Activated CD4-positive, alpha-beta T cell treated with anti-CD3 and anti-CD28 coated beads, Interleukin-2, amount 50 U/mL, for 1 hour (primary cell): ENCODE results near the gene LTBP1.

ENCODE experiments used
- DNase-seq: peaks from one replicate; pipeline ENCODE4 v3.0.0-alpha.2; 2020

LTBP1 gene

GRCh38 chr2:33011941-33012340, 65.2 kb downstream of the LTBP1 start:
- no peak for DNase-seq

- no peak for DNase-seq
Observed at GRCh38 chr2:33013684-33014110, 66.9 kb downstream of the LTBP1 start.

- DNase-seq, result no peak
Observed at GRCh38 chr2:33014268-33014667, 67.5 kb downstream of the LTBP1 start.

DNA sequence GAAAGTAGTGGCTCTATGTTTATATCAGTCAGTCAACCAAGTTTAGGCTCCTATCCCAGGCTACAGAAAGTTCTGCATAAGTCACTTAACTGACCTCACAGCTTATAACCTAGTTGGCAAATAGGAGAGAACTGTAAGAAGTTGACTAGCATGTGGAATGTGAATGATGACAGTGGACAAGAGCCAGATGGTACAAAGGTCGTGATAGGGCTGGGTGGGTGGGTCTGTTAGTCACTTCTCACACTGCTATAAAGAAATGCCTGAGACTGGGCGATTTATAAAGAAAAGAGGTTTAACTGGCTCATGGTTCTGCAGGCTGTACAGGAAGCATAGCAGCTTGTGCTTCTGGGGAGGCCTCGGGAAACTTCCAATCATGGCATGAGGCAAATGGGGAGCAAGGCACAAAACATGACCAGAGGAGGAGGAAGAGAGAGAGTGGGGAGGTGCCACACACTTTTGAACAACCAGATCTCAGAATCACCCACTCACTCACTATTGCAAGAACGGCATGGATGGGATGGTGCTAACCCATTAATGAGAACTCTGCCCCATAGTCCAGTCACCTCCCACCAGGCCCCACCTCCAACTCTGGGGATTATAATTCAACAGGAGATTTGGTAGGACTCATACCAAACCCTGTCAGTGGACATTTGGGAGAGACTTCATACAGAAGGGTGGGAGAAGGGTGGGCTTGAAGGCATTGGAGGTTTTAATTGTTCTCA, 68.8 kb downstream of the LTBP1 start:
- DNase-seq, result no peak

DNA sequence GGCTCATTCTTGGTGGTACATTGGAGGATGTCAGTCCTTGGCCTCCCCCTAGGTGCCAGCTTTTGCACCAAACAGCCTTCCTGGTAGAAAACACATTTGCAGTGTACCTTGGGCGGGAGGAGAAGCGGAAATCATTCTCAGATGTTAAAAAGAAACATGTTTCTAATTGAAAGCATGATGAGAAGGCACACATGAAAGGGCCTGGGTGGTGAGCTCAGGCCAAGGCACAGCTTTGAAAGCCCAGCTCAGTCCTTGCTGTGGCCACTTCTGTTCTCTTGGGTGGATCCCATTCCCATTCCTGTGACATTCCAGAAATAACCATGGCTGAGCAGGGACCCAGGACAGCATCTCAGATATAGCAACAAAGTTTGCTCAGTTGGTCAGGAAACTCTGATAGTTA, 71.5 kb downstream of the LTBP1 start:
- no peak for DNase-seq

DNA sequence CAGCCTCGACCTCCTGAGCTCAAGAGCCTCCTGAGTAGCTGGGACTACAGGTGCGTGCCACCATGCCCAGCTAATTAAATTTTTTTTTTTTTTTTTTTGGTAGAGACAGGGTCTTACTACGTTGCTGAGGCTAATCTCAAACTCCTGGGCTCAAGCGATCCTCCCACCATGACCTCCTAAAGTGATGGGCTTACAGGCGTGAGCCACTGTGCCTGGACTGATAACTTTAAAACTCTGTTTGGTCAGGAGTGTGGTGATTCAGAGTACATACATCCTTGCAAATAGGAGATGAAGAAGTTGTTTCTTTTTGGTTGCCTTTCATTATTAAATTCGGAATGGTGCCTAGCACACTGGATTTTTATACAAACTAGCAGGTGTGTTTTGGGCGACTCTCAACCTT, 73.0 kb downstream of the LTBP1 start:
- no peak for DNase-seq

- no peak for DNase-seq
Observed at GRCh38 chr2:33020883-33021282, 74.1 kb downstream of the LTBP1 start.

GRCh38 chr2:33021542-33022227, 74.9 kb downstream of the LTBP1 start:
- no peak for DNase-seq

GRCh38 chr2:33022395-33022985, 75.7 kb downstream of the LTBP1 start:
- no peak for DNase-seq

- no peak for DNase-seq
Observed at GRCh38 chr2:33022989-33023727, 76.4 kb downstream of the LTBP1 start.

GRCh38 chr2:33023728-33024500, 77.2 kb downstream of the LTBP1 start:
- DNase-seq, result no peak

DNA sequence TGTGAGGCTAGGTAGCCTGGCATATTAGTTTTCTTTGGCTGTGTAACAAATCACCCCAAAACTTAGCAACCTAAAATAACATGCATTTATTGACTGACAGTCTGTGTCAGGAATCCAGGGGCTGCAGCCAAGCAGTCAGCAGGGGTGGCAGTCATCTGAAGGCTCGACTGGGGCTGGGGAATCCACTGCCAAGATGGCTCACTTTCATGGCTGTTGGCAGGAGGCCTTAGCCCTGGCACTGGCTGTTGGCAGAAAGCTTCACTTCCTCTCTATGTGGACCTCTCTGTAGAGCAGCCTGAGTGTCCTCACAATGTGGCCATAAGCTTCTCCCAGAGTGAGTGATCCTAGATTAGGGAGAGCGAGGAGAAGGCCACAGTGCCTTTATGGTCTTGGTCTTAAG, 78.0 kb downstream of the LTBP1 start:
- DNase-seq, result no peak

DNA sequence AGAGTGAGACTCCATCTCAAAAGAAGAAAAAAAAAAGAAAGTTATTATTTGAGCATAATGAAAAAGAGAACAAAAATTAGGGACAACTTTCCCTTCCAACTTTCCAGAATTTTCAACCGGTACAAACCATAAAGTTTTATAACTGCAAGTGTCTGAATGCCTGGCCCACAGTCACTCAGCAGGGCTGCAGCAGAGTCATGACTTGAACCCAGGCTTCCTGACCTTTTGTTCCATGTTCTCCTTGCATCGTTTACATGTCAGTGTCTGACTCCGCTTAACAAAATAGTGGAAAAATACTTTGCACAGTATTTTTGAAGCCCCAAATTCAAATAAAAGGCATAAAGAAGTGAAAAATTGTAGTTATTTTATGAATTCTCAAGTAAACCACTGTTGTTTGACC, 82.7 kb downstream of the LTBP1 start:
- no peak for DNase-seq

GRCh38 chr2:33029926-33030325, 83.2 kb downstream of the LTBP1 start:
- DNase-seq, result no peak

- DNase-seq, result no peak
Observed at GRCh38 chr2:33030326-33030725, 83.6 kb downstream of the LTBP1 start.

DNA sequence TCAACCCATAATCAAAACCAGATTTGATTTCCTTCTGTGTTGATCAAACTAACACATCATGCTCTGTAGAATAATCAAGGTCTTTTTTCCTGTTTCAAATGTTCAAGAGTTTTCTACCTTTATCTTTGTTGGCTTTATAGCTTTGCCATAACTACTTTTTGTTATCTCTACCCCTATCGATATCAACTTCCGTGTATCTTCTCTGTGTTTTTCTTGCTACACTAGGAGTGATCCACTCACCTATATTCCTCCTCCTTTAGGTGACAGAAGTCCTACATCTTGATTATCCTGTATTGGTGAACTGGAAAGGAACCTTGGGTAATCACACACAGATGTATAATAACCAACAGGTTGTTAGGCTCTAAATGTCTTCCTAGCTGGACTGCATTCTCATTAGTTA, 85.5 kb downstream of the LTBP1 start:
- no peak for DNase-seq

DNA sequence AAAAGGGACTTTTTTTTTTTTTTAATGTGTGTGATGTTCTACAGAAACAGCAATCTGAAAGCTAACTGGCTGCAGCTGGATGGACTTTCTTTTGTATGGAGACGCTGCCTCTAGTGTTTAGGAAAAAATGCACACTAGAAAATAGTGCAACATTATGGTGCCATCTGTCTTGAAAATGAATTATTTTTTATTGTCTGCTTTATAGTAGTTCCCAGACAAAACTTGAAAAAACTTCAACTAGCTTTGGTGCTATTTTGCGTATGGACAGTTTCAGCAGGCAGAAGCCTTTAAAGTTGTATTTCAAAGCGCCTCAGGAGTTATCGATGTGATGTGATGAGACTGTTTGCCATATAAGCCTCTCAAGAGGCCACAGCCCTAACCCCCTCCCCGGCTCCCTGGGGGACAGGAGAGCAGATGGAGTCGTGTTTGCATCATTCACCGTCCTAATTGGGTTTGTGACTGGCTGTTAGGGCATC, 86.9 kb downstream of the LTBP1 start:
- no peak for DNase-seq

DNA sequence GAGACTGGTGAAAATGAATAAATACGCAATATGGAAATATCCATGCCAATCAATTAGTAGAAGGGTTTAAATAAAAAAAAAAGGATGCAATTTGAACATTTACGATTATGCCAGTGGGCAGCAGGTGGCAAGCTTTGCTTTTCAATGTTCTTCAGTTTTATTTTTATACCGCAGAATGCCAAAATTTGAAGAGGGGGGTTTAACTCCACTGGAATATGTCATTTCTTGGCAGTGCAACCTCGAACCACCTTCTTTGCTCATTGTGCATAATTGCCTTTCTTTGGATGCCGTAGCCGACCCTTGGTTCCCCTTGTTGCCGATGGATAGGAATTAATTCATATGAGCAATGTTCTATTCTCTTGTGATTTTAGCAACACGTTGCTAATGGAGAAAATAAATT, 88.0 kb downstream of the LTBP1 start:
- DNase-seq, result no peak

GRCh38 chr2:33038230-33038629, 91.5 kb downstream of the LTBP1 start:
- DNase-seq, result no peak

DNA sequence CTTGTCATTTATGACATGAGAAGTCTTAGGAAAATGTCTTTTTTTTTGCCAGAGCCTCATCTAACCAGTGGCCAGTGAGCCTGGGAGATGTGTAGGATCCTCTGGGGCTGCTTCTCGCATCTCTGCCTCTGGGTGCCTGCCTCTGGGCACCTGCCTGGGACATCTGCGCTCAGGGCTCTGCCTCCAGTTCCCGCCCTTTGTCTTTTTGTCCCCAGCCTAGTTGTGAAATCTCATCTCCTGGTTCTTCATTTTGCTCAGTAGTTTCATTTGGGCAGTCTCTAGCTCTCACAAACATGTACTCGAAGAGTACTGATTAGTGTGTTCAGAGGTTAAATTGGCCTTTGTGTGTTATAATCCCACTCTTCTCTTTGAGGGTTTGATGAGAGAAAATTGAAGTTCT, 92.0 kb downstream of the LTBP1 start:
- DNase-seq, result no peak

GRCh38 chr2:33040541-33040940, 93.8 kb downstream of the LTBP1 start:
- DNase-seq, result no peak

DNA sequence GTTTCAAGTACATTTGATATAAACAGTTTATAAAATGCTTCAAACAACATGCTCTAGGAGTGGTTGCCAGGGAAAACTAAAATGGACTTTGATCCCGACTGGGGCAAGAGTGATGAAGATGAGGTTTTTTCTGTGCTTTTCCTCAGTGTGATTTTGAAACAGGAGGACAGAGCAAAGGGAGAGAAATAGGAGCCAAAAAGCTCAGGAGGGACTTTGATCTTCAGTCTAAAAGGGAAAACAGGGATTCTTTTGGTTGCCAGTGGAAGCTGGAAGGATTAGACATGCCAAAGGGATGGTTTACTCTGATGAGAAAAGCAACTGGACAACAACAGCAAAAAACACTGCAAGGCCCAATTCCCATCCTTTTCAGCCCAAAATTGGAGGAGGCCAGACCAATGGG, 95.5 kb downstream of the LTBP1 start:
- DNase-seq, result no peak

DNA sequence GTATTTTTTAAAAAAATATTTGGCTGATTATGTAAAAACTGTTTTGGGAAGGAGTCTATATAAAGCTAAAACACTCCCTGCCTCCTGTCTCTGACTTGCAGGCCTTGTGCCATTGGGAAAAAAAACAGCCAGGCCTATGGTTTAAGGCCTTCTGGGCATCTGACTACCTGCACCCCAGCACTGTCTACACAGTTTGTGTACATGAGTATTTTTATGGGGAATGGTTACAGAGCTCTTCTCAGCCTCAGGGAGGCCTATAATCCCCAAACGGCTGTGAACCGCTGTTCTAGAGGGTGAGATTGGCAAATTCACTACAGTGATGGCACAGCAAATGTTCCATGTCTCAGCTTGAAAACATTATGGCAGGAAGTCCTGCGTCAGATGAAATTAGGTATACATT, 96.1 kb downstream of the LTBP1 start:
- no peak for DNase-seq
